ENCODE data around the gene CWF19L1. TPM values are rescaled to one million over a fixed set of nuclear protein-coding genes. Genes with fewer than 3 reads are reported as not detected.

Gene CWF19L1
- total RNA-seq, 2 experiments from 2014 or later, result 47.8 to 51.0 TPM

DNA sequence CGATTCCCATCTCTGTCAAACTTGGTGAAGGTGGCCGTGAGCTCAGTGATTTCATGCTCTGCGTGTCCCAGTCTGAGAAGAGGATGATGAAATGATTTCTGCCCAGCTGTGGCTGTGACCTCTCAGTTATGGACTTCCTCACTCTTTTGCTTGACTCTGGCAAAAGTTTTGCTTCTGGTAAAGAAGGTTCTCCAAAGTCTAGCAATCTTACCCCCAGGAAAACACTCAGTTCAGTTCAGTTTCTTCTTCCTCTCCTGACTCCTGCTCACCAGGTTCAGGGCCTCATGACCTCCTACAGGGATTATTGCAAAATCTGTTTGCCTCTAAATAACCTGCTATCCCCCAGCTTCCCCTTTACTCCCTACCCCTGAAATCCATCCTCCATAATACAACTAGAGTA is 23.9 kb upstream of the CWF19L1 start:
- H3K27ac ChIP-seq (ENCODE audit: low read depth, low read length, poor library complexity, severe bottlenecking), result no peak overlapping the region
- no peaks in the 10 kb centered on the region for H4K20me1 ChIP-seq (ENCODE audit: insufficient read depth, low read length)
- DNase-seq (ENCODE audit: low spot score), result no peak
- no TSS peak for BruUV-seq (replicated peaks)
- intact Hi-C loops (cut with micrococcal nuclease; ENCODE audit: unreplicated experiment), result no loop called here
- no peaks in the 10 kb centered on the region for H3K79me2 ChIP-seq (ENCODE audit: insufficient read depth, low read depth, low read length)
- no peaks in the 10 kb centered on the region for H3K9me3 ChIP-seq (ENCODE audit: low read length)
- no peaks in the 10 kb centered on the region for H3K9me2 ChIP-seq (ENCODE audit: insufficient read depth, low read length)
- CTCF ChIA-PET (ENCODE audit: unreplicated experiment), result no interaction called here
- no peaks in the 10 kb centered on the region for H3K36me3 ChIP-seq (ENCODE audit: insufficient read depth, low read length)
- H3K4me1 ChIP-seq (ENCODE audit: insufficient read depth, low read length, poor library complexity, severe bottlenecking), result peaks cover 9% of the 10 kb centered on the region
- H3K4me3 ChIP-seq (ENCODE audit: low read depth, low read length, poor library complexity, severe bottlenecking), result no peak overlapping the region
- H3K4me2 ChIP-seq (ENCODE audit: low read length), result no peak overlapping the region
- POLR2A ChIA-PET, result interaction anchor here (1.0 to 1.4 kb wide), 3 partner anchors 19 to 36 kb away, joined by 3 to 6 read pairs (median 3); no protein-coding TSS in a partner anchor
- TF ChIP-seq, protein P1, sequence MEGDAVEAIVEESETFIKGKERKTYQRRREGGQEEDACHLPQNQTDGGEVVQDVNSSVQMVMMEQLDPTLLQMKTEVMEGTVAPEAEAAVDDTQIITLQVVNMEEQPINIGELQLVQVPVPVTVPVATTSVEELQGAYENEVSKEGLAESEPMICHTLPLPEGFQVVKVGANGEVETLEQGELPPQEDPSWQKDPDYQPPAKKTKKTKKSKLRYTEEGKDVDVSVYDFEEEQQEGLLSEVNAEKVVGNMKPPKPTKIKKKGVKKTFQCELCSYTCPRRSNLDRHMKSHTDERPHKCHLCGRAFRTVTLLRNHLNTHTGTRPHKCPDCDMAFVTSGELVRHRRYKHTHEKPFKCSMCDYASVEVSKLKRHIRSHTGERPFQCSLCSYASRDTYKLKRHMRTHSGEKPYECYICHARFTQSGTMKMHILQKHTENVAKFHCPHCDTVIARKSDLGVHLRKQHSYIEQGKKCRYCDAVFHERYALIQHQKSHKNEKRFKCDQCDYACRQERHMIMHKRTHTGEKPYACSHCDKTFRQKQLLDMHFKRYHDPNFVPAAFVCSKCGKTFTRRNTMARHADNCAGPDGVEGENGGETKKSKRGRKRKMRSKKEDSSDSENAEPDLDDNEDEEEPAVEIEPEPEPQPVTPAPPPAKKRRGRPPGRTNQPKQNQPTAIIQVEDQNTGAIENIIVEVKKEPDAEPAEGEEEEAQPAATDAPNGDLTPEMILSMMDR (conservative IDR thresholded peaks at IDR 0.05; ENCODE audit: low read length), result no peak
- no peak for TF ChIP-seq EZH2phosphoT487 (IDR thresholded peaks at IDR 0.05; ENCODE audit: borderline replicate concordance, low read depth, low read length)
- no peak overlapping the region for H2AFZ ChIP-seq (ENCODE audit: low read length)

DNA sequence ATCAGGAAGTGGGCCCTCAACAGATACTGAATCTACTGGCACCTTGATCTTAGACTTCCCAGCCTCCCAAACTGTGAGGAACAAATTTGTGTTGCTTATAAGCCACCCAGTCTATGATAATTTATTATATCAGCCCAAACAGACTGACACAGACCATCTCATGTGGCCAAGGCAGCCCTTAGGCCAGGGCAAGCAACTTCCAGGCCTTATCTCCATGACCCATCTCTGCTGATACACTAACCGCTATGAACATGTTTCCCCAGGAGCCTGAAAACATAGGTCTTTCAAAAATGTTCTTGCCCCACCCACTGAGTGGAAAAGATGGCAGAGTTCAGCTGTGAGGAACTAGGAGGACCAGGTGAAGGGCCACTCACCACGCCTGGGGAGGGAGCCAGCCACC is 22.2 kb upstream of the CWF19L1 start:
- Histone ChIP-seq H4K20me1 (ENCODE audit: insufficient read depth, low read length) (no peaks in the 10 kb centered on the region), H3K4me3 (ENCODE audit: low read depth, low read length, poor library complexity, severe bottlenecking) (no peak overlapping the region), H2AFZ (ENCODE audit: low read length) (no peak overlapping the region), H3K9me2 (ENCODE audit: insufficient read depth, low read length) (no peaks in the 10 kb centered on the region), H3K79me2 (ENCODE audit: insufficient read depth, low read depth, low read length) (peaks cover 13% of the 10 kb centered on the region; the same call in 1 of the 2 replicates), H3K36me3 (ENCODE audit: insufficient read depth, low read length) (no peaks in the 10 kb centered on the region), H3K27ac (ENCODE audit: low read depth, low read length, poor library complexity, severe bottlenecking) (no peak overlapping the region), H3K9me3 (ENCODE audit: low read length) (no peaks in the 10 kb centered on the region), H3K4me1 (ENCODE audit: insufficient read depth, low read length, poor library complexity, severe bottlenecking) (peaks cover 15% of the 10 kb centered on the region), H3K4me2 (ENCODE audit: low read length) (no peak overlapping the region)
- BruUV-seq (replicated peaks), result no TSS peak
- intact Hi-C loops (cut with micrococcal nuclease; ENCODE audit: unreplicated experiment), result no loop called here
- ChIA-PET POLR2A (no interaction called here), CTCF (ENCODE audit: unreplicated experiment) (no interaction called here)
- no peak for DNase-seq (ENCODE audit: low spot score)
- no peak for TF ChIP-seq EZH2phosphoT487 (IDR thresholded peaks at IDR 0.05; ENCODE audit: borderline replicate concordance, low read depth, low read length)
- TF ChIP-seq, protein P1 (conservative IDR thresholded peaks at IDR 0.05; ENCODE audit: low read length), result no peak

DNA sequence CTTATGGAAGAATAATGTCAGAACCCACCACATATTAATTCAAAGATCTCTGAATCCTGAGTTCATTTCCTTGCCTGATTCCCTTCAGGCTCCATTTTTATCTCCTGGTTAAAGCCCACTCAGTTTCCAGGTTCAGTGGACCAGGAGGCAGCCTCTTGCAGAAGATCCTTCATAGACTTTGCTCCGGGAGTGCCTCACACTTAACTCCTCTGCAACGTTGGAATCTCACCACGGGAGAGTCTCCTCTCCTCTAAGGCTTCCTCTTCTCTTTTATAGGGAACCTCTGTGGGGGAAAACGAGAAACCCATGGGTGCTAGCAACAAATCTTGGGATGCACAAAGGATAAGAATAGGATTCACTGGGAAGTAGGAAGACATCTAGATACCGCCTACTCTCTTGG is 20.8 kb upstream of the CWF19L1 start:
- peaks cover 28% of the 10 kb centered on the region; the same call in 1 of the 2 replicates for H3K79me2 ChIP-seq (ENCODE audit: insufficient read depth, low read depth, low read length)
- ChIA-PET POLR2A (no interaction called here), CTCF (ENCODE audit: unreplicated experiment) (no interaction called here)
- no peak overlapping the region for H3K4me3 ChIP-seq (ENCODE audit: low read depth, low read length, poor library complexity, severe bottlenecking)
- intact Hi-C loops (cut with micrococcal nuclease; ENCODE audit: unreplicated experiment), result no loop called here
- peaks cover 28% of the 10 kb centered on the region for H3K4me1 ChIP-seq (ENCODE audit: insufficient read depth, low read length, poor library complexity, severe bottlenecking)
- no peak for TF ChIP-seq EZH2phosphoT487 (IDR thresholded peaks at IDR 0.05; ENCODE audit: borderline replicate concordance, low read depth, low read length)
- TF ChIP-seq, protein P1 (conservative IDR thresholded peaks at IDR 0.05; ENCODE audit: low read length), result no peak
- H3K27ac ChIP-seq (ENCODE audit: low read depth, low read length, poor library complexity, severe bottlenecking), result no peak overlapping the region
- H3K9me3 ChIP-seq (ENCODE audit: low read length), result no peaks in the 10 kb centered on the region
- H3K4me2 ChIP-seq (ENCODE audit: low read length), result no peak overlapping the region
- DNase-seq (ENCODE audit: low spot score), result no peak
- no peak overlapping the region for H2AFZ ChIP-seq (ENCODE audit: low read length)
- H3K36me3 ChIP-seq (ENCODE audit: insufficient read depth, low read length), result peaks cover 13% of the 10 kb centered on the region
- H3K9me2 ChIP-seq (ENCODE audit: insufficient read depth, low read length), result no peaks in the 10 kb centered on the region
- no TSS peak for BruUV-seq (replicated peaks)
- no peaks in the 10 kb centered on the region for H4K20me1 ChIP-seq (ENCODE audit: insufficient read depth, low read length)
